OCI-LY1 (cell line): ENCODE data around the gene CLIC4.

Experiments used
- H2AFZ ChIP-seq: fragments of 200-600 bp; sonication (generic), shearing (Covaris generic); 2 replicates; pipeline ENCODE4 v1.6.0; 2014; ENCODE audit warnings: antibody characterized with exemption, mild to moderate bottlenecking, low read length
- H3F3A ChIP-seq: fragments of 200-600 bp; sonication (generic), shearing (Covaris generic); 2 replicates; pipeline ENCODE4 v1.6.0; 2014; ENCODE audit warnings: mild to moderate bottlenecking, antibody characterized with exemption, low read length, moderate library complexity; ENCODE audit not compliant: insufficient read depth
- H3K27ac ChIP-seq: fragments of 200-600 bp; sonication (generic); 2 replicates; pipeline ENCODE4 v1.5.1; 2014; ENCODE audit warnings: low read length, mixed run types, mild to moderate bottlenecking, low read depth; ENCODE audit not compliant: poor library complexity, severe bottlenecking
- H3K27me3 ChIP-seq: fragments of 200-600 bp; sonication (generic); 2 replicates; pipeline ENCODE4 v1.6.0; 2014; ENCODE audit warnings: antibody characterized with exemption, mild to moderate bottlenecking, low read length, moderate library complexity; ENCODE audit not compliant: insufficient read depth
- H3K36me3 ChIP-seq: fragments of 200-600 bp; sonication (generic); 2 replicates; pipeline ENCODE4 v1.6.1; 2014; ENCODE audit warnings: mild to moderate bottlenecking, antibody characterized with exemption, low read length, moderate library complexity, mixed read lengths; ENCODE audit not compliant: insufficient read depth
- H3K4me1 ChIP-seq: fragments of 200-600 bp; sonication (generic); 2 replicates; pipeline ENCODE4 v1.5.1; 2014; ENCODE audit warnings: mild to moderate bottlenecking, low read length, moderate library complexity; ENCODE audit not compliant: insufficient read depth, severe bottlenecking
- H3K4me2 ChIP-seq: fragments of 200-600 bp; sonication (generic), shearing (Covaris generic); 2 replicates; pipeline ENCODE4 v1.6.1; 2014; ENCODE audit warnings: low read length
- H3K4me3 ChIP-seq: fragments of 200-600 bp; sonication (generic); 2 replicates; pipeline ENCODE4 v1.5.1; 2014; ENCODE audit warnings: low read length, low read depth, mild to moderate bottlenecking, mixed read lengths; ENCODE audit not compliant: poor library complexity, severe bottlenecking
- H3K79me2 ChIP-seq: fragments of 200-600 bp; shearing (Covaris generic); 2 replicates; pipeline ENCODE4 v1.6.1; 2016; ENCODE audit warnings: mixed run types, low read length, mixed read lengths; ENCODE audit not compliant: insufficient read depth
- H3K9ac ChIP-seq: fragments of 200-600 bp; sonication (generic), shearing (Covaris generic); 2 replicates; pipeline ENCODE4 v1.6.1; 2014; ENCODE audit warnings: mild to moderate bottlenecking, low read length, mixed read lengths
- H3K9me2 ChIP-seq: fragments of 200-600 bp; sonication (generic), shearing (Covaris generic); 2 replicates; pipeline ENCODE4 v1.6.1; 2014; ENCODE audit warnings: low read depth, mild to moderate bottlenecking, low read length, mixed read lengths
- H3K9me3 ChIP-seq: fragments of 200-600 bp; shearing (Covaris generic); 2 replicates; pipeline ENCODE4 v1.6.1; 2014; ENCODE audit warnings: low read length, mixed read lengths
- H4K20me1 ChIP-seq: fragments of 200-600 bp; sonication (generic), shearing (Covaris generic); 2 replicates; pipeline ENCODE4 v1.6.0; 2016; ENCODE audit warnings: mild to moderate bottlenecking, low read length; ENCODE audit not compliant: insufficient read depth
- EZH2 ChIP-seq: fragments of 200-600 bp; sonication (generic), shearing (Covaris generic); IDR thresholded peaks from 2 replicates; pipeline ENCODE4 v1.8.0; 2017; ENCODE audit warnings: borderline replicate concordance, mixed run types, mild to moderate bottlenecking, antibody characterized with exemption, low read length, moderate library complexity, mixed read lengths
- TF ChIP-seq, protein P1 (sequence below): fragments of 200-600 bp; sonication (generic), shearing (Covaris generic); IDR thresholded peaks from 2 replicates; pipeline ENCODE4 v1.5.1; 2017; ENCODE audit warnings: mild to moderate bottlenecking, antibody characterized with exemption, low read length, moderate library complexity, mixed read lengths

CLIC4 gene

DNA sequence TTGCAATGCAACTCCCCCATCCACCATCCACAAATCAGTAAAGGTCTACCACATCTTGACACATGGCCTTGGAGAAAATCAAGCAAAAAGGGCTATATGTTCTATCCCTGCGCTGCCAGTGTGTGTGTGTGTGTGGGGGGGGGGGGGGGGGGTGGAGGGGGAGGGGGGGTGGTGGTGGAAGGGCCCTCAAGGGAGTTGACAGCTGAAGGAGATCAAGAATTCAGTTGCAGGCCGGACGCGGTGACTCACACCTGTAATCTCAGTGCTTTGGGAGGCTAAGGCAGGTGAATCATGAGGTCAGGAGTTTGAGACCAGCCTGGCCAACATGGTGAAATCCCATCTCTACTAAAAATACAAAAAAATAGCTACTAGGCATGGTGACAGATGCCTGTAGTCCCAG is 37.6 kb upstream of the CLIC4 start:
- H3K4me3 ChIP-seq = no peak overlapping the region
- no peak overlapping the region for H3K27ac ChIP-seq
- H3F3A ChIP-seq = no peaks in the 10 kb centered on the region
- H3K27me3 ChIP-seq = no peaks in the 10 kb centered on the region
- no peak overlapping the region for H3K9ac ChIP-seq
- no peaks in the 10 kb centered on the region for H3K36me3 ChIP-seq
- H3K4me2 ChIP-seq = no peak overlapping the region
- H3K9me2 ChIP-seq = no peaks in the 10 kb centered on the region
- no peak overlapping the region for H2AFZ ChIP-seq
- no peaks in the 10 kb centered on the region for H3K79me2 ChIP-seq
- H4K20me1 ChIP-seq = no peaks in the 10 kb centered on the region
- H3K9me3 ChIP-seq = no peaks in the 10 kb centered on the region
- no peak for TF ChIP-seq EZH2
- TF ChIP-seq, protein P1, sequence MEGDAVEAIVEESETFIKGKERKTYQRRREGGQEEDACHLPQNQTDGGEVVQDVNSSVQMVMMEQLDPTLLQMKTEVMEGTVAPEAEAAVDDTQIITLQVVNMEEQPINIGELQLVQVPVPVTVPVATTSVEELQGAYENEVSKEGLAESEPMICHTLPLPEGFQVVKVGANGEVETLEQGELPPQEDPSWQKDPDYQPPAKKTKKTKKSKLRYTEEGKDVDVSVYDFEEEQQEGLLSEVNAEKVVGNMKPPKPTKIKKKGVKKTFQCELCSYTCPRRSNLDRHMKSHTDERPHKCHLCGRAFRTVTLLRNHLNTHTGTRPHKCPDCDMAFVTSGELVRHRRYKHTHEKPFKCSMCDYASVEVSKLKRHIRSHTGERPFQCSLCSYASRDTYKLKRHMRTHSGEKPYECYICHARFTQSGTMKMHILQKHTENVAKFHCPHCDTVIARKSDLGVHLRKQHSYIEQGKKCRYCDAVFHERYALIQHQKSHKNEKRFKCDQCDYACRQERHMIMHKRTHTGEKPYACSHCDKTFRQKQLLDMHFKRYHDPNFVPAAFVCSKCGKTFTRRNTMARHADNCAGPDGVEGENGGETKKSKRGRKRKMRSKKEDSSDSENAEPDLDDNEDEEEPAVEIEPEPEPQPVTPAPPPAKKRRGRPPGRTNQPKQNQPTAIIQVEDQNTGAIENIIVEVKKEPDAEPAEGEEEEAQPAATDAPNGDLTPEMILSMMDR = no peak
- peaks cover 12% of the 10 kb centered on the region for H3K4me1 ChIP-seq

DNA sequence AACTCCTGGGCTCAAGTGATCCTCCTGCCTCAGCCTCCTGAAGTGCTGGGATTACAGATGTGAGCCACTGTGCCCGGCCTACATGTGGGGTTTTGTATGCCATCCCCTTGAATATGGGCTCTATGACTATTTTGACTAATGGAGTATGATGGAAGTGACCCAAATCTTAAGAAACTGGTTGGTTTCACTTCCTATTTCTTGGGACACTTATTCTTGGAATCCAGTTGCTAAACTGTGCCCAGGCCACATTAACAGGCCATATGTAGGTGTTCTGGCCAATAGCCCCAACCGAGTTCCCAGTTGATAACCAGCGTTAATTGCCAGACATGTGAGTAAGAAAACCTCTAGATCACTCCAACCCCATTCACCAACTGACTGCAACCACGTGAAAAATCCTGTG is 36.3 kb upstream of the CLIC4 start:
- Histone ChIP-seq H3K4me3 (no peak overlapping the region), H2AFZ (no peak overlapping the region), H3K27ac (no peak overlapping the region), H3K36me3 (no peaks in the 10 kb centered on the region), H3K27me3 (no peaks in the 10 kb centered on the region), H3F3A (no peaks in the 10 kb centered on the region), H3K9me2 (no peaks in the 10 kb centered on the region), H3K9me3 (no peaks in the 10 kb centered on the region), H4K20me1 (no peaks in the 10 kb centered on the region), H3K4me2 (no peak overlapping the region), H3K4me1 (peaks cover 12% of the 10 kb centered on the region), H3K9ac (no peak overlapping the region), H3K79me2 (no peaks in the 10 kb centered on the region)
- TF ChIP-seq EZH2 = no peak
- TF ChIP-seq, protein P1 = no peak

DNA sequence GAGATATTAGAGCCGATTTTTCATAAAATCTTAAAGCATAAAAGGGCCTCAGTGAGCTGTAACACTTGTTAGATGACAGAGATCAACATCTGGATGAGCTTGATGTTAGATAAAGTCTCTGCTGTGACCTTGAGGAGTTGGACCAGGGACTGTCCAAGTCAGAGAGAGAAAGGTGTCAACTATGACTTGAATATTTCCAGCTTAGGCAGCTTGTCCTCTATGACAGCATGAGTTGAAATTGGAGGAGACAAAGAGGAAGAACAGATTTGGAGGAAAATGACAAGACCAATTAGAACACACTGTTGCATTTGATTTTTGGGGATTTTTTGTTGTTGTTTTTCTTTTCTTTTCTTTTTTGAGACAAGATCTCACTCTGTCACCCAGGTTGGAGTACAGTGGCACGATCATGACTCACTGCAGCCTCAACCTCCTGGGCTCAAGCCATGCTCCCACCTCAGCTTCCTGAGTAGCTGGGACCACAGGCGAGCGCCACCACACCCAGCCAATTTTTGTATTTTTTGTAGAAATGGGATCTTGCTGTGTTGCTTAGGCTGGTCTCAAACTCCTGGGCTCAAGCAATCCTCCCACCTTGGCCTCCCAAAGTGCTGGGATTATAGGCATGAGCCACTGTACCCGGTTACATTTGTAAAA is 35.3 kb upstream of the CLIC4 start:
- Histone ChIP-seq H3K4me2 (no peak overlapping the region), H3K9me2 (no peaks in the 10 kb centered on the region), H3K27ac (no peak overlapping the region), H3K36me3 (no peaks in the 10 kb centered on the region), H3K27me3 (no peaks in the 10 kb centered on the region), H2AFZ (no peak overlapping the region), H3K9me3 (no peaks in the 10 kb centered on the region), H3K79me2 (no peaks in the 10 kb centered on the region), H3K9ac (no peak overlapping the region), H3K4me1 (peaks cover 8% of the 10 kb centered on the region), H3F3A (no peaks in the 10 kb centered on the region), H4K20me1 (no peaks in the 10 kb centered on the region), H3K4me3 (no peak overlapping the region)
- no peak for TF ChIP-seq EZH2
- TF ChIP-seq, protein P1 = no peak
